NCI-H510A treated with DMSO at 0.1 percent for 48 hours (cell line): ENCODE measurements around the gene DAP.

ENCODE experiments used
- DNase-seq: peaks from one replicate; lab custom pipeline; 2025; lab: John Stamatoyannopoulos, UW

The DAP gene

GRCh38 chr5:10709933-10710332 lies 51.1 kb downstream of the DAP start:
- no peak for DNase-seq

GRCh38 chr5:10709409-10709808 lies 51.6 kb downstream of the DAP start:
- DNase-seq, result no peak

GRCh38 chr5:10708189-10708944 lies 52.7 kb downstream of the DAP start:
- no peak for DNase-seq

- no peak for DNase-seq
Measured at GRCh38 chr5:10707198-10708142, 53.6 kb downstream of the DAP start.

- no peak for DNase-seq
Measured at GRCh38 chr5:10706326-10706725, 54.7 kb downstream of the DAP start.

GRCh38 chr5:10705747-10706146 lies 55.3 kb downstream of the DAP start:
- no peak for DNase-seq

- DNase-seq, result no peak
Measured at GRCh38 chr5:10704949-10705621, 55.9 kb downstream of the DAP start.

- no peak for DNase-seq
Measured at GRCh38 chr5:10703676-10704075, 57.4 kb downstream of the DAP start.

GRCh38 chr5:10702911-10703491 lies 58.0 kb downstream of the DAP start:
- no peak for DNase-seq

GRCh38 chr5:10702040-10702629 lies 58.9 kb downstream of the DAP start:
- DNase-seq, result no peak

GRCh38 chr5:10701567-10702039 lies 59.4 kb downstream of the DAP start:
- peak; percentile 46 for DNase-seq

GRCh38 chr5:10700516-10700915 lies 60.5 kb downstream of the DAP start:
- no peak for DNase-seq

- DNase-seq, result no peak
Measured at GRCh38 chr5:10699987-10700386, 61.0 kb downstream of the DAP start.

- no peak for DNase-seq
Measured at GRCh38 chr5:10699281-10699874, 61.7 kb downstream of the DAP start.

- DNase-seq, result no peak
Measured at GRCh38 chr5:10695759-10696543, 65.1 kb downstream of the DAP start.

- peak; percentile 79 for DNase-seq
Measured at GRCh38 chr5:10695055-10695649, 65.9 kb downstream of the DAP start.

- DNase-seq, result no peak
Measured at GRCh38 chr5:10691826-10692785, 68.9 kb downstream of the DAP start.
